Stimulated activated CD4-positive, alpha-beta T cell treated with anti-CD3 and anti-CD28 coated beads, Interleukin-15, amount 100 ng/mL, for 24 hours (primary cell): ENCODE measurements around the gene LDLRAP1.
"Not testable (repeated sequence)": the region's sequence is repeated elsewhere in the genome, so short reads cannot be mapped to it uniquely, and the experiment has no call there.

ENCODE experiments used
- DNase-seq: peaks from one replicate; pipeline ENCODE4 v3.0.0-alpha.2; 2020

Gene LDLRAP1, protein sequence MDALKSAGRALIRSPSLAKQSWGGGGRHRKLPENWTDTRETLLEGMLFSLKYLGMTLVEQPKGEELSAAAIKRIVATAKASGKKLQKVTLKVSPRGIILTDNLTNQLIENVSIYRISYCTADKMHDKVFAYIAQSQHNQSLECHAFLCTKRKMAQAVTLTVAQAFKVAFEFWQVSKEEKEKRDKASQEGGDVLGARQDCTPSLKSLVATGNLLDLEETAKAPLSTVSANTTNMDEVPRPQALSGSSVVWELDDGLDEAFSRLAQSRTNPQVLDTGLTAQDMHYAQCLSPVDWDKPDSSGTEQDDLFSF

DNA sequence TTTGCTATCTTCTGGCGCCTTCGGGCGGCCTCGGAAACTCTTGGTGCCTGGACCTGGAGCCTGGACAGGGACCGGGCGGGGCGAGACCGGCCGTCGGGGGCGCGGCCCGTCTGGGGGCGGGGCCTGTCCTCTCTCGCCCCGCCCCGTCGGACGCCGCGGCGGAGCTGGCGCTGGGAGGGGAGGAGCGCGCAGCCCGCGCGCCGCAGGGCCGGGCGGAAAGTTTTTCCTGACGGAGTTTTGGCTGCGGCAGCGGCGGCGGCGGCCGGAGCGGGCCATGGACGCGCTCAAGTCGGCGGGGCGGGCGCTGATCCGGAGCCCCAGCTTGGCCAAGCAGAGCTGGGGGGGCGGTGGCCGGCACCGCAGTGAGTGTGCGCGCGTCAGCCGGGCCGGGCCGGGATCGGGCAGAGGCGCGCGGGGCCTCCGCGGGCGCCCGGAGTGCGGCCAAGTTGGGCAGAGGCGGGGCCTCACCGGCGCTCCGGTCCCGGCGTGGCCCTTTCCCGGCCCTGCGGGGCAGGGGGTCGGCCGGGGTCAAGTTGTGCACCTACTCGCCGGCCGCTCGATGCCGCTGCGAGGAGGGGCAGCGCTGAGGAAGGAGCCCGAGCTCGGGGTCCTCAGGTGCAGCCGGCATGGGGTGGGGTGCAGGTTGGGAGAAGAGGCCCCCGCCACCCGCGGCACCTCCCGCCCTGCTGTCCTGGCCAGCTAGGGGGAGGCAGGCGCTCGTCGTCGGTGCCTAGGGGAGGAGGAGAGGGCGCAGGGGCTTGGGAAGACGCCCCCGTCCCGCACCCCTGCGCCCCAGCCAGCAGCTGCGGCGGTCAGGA lies at the start of gene LDLRAP1:
Gene LDLRAP1 (plus strand): TSS at position 182 of the 818 bp plus-strand sequence. CDS start 93 bp downstream, at position 275.
- DNase-seq, result peak; percentile 77

DNA sequence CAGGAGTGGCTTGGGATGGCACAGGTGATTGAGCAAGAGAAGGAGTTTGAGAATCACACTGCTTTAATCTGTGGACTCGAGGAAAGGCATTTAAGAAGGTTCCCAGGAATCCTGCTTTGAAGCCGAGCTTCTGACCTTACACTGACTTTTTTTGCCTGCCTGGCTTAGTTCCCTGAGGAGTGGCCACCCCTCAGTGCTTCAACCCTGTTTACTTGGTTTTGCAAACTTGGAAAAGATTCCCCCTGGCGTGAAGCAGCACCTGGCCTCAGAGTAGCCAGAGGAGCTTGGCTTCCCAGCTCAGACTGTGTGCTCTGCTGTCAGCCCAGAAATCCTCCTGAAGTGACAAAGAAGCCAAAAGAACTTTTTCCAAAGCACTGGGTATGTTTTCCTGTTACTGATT lies 48.5 kb upstream of the LDLRAP1 start:
- no peak for DNase-seq

DNA sequence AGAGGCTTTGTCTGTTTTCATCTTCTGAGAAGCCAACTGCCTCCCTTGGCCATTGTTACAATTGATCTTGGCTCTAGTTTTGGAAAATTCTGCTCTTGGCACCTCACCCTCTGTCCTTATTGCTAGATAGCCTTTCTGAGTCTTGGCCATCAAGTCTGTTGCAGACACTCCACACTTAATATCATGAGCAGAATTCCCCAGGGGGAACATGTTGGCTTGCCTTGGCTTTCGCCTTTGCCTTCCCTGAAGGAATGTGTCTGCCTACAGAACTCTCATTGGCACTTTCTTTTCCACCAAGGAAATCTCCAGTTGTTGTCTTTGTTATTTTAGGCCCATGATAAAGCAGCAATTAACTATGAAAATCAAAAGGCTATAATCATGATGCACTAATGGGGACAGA lies 42.7 kb upstream of the LDLRAP1 start:
- no peak for DNase-seq

DNA sequence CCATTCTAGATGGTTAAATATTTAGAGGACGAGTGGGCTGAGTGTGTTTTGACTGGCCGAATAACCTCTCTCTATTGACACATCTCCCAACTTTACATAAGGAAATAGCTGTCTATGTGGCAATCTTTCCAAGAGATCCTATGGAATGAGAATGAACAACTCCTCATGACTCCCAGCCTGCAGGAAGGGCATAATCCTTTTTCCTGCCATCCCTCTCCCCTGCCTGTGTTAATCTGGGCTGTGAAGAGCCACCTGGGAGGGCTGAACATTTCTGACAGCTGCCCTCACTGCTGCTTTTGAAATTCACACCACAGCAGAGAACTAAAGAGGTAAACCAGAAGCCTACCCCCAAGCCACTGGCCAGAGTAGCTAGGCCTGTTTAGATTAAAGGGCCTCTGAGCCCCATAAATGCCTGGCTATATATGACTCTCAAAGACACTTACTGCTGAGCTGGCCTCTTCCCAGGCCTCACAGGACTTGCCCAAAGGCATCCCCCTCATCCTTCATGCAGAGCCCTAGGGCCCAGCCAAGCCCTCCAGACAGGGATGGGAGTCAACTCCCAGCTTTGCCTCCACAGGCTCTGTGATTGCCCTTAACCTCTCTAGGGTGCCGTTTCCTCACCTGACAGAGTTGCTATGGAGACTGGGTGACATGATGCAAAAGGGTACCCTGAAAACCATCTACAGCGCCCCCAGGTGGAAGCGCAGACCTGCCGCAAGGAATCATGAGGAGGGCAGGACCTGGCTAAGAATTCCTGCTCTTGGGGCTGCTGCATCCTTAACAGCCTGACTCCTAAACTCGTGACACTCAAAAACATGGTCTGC lies 42.0 kb upstream of the LDLRAP1 start:
- DNase-seq, result peak; percentile 29

DNA sequence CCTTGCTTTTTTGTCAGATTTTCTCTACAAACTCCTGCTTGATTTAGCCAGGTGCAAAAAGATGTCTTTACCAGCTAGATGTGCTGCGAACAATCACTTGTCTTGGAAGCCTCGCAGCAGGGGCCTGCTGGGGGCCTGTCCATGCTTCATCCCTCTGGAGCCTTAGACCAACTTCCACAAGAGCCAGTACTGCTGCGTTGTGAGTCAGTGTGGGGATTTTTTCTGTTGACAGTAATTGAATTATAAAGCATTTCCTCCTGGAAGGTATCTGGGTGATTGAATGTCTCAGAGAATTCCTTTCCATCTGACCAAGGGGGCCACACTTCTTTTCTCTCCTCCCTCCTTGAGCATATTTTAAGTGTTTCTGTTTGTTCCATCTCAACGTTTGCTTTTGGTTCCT lies 40.4 kb upstream of the LDLRAP1 start:
- no peak for DNase-seq

DNA sequence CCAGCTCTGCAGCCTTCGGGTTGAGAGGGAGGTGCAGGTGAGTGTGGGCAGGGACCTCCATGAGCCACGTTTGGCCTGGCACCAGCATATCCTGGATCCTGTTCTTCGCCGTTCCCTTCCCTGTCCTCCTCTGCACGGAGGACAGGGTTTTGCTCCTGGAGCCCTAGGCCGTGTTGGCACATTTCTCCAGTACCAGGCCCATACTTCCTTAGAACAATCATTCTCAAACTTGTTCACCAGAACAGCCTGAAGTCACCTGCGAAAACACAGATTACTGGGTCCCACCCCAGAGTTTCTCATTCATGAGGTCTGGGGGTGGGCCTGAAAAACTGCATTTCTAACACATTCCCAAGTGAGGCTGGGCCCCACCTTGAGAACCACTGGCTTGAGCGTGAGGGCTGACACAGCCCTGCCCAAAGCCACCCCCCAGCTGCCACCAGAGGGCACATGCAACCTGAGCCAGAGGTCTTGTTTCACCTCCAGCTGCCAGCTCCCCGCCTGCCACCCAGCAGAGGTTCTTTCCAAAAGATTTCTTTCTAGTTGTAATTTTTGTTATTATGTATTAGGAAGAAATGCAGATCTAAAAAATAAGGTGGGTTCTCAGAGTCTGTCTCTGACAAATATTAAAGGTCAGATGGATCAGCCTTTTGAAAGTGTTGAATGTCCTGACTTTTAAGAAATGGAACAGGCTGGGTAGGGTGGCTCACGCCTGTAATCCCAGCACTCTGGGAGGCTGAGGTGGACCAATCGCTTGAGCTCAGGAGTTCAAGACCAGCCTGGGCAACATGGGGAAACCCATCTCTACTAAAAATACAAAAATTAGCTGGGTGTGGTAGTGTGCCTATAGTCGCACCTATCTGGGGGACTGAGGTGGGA lies 39.6 kb upstream of the LDLRAP1 start:
- peak; percentile 75 for DNase-seq

DNA sequence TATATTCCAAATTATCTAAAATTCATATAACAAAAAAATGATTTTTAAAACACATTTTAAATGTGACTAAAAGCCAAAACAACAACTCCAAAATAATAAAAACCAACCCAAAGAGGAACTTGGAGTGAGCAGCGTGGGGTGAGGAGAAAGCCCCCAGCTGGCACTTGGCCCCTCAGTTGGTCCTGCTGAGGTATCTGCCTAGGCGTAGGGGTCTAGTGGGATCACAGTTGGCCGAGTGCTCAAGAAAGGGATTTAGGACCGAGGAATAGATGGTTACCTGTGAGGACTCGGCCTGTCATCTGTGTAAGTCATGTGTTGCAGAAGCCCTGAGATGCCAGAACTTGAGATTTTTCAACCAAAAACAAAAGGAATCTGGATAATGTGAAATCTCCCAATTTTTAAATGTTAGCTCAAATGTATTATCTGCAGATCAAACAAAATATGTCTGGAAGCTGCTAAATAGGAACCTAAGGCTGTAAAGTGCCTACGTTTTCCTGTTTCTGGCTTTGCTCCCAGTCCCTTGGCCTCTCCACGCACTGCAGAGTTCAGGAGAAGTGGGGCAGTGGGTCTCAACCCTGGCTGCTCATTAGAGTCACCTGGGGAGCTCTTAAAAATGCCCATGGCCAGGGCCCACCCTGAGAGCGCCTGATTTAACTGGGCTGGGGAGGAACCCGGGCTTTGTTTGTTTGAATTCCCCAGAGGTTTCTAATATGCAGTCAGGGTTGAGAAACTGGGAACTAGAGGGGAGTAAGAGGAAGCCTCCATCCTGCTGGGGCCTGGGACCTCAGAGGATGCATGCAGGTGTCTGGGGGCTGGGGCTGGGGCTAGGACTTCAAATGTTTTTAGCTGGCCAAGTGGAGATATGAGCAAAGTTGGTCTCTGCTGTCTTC lies 38.5 kb upstream of the LDLRAP1 start:
- DNase-seq, result no peak

DNA sequence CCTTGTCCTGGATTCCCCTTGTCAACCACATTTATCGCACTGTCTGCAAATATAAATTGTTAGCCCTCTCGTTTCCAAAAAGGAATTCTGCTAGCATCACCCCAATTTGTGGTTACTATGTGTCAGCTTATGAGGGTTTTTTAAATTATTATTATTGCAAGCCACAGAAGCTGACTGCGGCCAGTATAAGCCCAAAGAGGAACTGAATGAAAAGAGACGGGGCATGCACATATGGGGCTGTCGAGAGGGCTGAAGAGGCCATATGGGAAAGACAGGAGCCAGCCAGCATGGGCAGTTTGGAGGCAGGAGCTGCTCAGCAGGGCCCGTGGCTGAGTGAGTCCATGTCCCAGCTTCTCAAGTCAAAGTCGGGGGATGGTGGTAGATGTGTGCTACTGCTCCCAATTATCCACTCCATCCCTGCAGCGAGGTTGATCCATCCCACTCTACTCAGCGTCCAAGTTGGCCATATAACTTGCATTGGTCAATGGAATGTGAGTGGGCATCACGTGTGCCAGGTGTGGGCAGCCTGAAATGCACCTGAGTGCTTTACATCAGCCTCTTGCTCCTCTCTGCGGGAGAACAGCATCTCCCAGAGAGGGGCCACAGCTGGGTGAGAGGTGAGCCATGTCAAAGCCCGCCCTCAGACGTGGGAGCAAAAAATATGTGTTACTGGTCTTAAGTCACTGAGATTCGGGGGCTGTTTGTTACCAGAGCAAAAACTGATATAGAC lies 37.6 kb upstream of the LDLRAP1 start:
- no peak for DNase-seq

DNA sequence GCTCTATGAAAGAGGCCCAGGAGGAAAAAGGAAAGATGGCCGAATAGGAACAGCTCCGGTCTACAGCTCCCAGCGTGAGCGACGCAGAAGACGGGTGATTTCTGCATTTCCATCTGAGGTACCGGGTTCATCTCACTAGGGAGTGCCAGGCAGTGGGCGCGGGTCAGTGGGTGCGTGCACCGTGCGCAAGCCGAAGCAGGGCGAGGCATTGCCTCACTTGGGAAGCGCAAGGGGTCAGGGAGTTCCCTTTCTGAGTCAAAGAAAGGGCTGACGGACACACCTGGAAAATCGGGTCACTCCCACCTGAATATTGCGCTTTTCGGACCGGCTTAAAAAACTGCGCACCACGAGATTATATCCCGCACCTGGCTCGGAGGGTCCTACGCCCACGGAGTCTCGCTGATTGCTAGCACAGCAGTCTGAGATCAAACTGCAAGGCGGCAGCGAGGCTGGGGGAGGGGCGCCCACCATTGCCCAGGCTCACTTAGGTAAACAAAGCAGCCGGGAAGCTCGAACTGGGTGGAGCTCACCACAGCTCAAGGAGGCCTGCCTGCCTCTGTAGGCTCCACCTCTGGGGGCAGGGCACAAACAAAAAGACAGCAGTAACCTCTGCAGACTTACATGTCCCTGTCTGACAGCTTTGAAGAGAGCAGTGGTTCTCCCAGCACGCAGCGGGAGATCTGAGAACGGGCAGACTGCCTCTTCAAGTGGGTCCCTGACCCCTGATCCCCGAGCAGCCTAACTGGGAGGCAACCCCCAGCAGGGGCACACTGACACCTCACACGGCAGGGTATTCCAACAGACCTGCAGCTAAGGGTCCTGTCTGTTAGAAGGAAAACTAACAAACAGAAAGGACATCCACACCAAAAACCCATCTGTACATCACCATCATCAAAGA lies 36.6 kb upstream of the LDLRAP1 start:
- not testable (repeated sequence) for DNase-seq

DNA sequence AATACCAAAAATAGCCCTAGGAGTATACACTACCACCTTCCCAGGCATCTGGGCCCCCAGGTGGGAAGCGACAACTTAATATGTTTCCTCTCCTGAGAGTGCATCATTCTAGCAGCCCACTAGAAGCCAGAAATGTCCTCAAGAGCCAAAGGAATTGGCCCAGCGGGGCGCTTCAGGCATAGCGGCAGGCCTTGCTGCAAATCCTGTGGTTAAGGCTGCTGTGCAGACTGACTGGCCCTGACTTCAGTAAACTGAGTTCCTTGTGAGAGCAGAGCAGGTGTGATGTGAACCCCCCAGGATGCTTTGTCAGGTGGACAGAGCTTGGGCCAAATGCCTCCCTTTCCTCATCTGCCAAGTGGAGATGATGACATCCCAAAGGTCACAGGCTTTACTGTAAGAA lies 29.7 kb upstream of the LDLRAP1 start:
- DNase-seq, result no peak

DNA sequence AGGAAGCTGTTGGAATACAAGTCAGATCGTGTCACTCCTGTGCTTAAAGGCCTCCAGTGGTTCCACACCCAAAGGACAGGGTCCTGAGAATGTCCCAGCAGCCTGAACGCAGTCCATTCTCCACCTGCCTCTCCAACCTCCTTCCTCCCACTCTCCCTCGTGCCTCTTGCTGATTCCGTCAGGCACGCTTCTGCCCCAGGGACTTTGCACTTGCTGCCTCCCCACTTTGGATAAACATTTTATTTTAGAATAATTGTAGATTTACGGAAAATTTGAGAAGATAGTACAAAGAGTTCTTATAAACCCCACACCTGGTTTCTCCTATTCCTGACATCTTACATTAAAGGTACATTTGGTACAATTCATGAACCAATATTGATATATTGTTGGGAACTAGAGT lies 28.4 kb upstream of the LDLRAP1 start:
- DNase-seq, result no peak

DNA sequence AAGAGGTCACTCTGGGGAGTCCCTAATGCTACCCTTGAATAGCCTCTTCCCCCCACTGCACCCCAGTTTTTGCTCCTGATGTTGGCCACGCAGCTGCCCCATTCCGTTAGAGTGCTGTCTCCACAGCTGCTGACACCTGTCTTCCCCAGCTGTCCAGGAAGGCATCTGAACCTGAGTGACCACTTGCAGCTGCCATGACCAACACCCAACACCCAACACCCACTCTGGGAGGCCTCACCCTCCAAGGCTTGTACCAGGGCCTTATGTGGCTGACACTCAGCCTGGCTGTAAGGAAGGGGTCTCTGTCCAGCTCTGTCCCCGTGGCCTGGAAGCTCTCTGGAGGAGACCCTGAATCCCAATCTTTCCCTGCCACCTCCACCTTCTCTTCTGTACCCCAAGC lies 26.7 kb upstream of the LDLRAP1 start:
- DNase-seq, result no peak

DNA sequence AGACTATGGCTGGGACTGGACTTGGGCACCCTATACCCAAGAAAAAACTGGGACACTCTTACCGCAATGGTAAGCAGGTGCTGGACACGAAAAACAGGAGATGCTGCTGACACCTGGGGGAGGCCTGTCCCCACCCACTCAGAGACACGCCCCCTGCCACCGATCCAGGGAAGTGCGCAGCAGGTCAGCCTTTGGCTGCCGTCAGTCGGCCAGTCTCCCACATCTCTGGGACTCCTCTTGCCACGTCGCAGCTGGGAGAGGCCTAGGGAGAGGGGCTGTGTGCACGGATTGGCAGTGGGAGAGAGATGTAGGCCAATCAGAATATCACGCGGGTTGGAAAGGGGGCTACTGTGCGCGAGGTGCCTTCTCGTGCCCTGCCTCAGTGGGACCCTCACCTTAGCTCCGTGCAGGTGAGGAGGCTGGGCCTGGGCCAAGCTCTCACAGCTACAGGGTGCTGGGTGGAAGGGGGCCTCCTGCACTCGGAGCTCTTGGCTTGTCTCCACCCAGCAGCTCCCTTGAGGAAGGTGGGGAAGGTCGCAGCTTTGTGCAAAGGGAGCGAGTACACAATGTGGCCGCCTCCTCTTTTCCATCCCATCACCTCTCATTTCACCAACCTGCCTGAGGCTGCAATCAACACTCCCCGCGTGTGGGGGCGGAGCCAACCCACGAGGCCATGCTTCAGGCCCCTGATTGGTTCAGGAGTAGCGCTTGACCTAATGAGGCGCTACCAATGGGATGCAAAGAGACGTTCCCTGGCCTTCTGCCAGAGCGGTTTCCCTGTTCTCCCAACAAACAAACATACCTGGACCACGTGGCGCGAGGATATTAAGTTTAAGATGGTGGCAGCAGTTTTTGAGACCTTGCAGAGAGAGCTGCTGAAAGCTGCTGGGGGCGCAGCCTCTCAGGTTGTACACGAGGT lies 25.7 kb upstream of the LDLRAP1 start:
- DNase-seq, result no peak

DNA sequence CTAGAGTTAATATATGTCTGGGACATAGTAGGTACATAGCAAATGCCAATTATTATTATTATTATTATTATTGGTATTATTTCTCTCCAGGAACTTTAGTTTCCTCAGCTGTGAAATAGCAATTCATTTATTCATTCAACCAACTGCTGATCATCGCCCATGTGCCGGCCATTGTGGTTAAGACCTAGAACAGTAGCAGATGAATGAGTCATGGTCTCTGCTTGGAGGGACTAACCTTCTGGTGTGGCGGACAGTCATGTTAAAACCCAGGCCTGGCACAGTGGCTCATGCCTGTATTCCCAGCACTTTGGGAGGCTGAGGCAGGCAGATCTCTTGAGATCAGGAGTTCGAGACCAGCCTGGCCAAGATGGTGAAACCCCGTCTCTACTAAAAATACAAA lies 23.8 kb upstream of the LDLRAP1 start:
- no peak for DNase-seq

DNA sequence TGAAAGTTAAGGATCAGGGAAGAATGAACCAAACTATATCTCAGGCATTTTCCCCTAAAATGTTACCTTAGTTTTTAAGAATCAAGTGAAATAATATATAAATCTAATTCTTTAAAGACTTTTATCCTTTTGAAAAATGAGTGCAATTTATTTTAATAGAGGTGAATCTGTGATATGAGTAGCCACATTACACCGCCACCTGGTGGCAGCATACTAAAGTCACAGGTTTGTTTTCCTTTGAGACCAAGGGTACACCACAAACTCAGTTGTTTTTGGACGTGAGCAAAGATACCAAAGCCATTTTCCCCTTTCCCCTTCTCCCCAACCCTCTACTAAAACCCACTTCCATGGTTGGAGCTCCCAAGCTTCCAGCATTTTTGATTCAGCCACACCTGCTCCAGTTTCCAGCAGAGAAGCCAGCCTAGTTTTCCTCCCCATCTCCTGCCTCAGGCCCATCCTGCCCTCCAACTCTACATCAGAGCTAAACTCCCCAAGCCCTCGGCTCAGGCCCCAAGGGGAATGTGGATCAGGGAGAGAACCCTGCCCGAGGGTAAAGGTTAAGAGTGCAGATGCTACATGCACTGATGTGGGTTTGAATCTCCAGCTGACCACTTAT lies 22.9 kb upstream of the LDLRAP1 start:
- peak; percentile 81 for DNase-seq

DNA sequence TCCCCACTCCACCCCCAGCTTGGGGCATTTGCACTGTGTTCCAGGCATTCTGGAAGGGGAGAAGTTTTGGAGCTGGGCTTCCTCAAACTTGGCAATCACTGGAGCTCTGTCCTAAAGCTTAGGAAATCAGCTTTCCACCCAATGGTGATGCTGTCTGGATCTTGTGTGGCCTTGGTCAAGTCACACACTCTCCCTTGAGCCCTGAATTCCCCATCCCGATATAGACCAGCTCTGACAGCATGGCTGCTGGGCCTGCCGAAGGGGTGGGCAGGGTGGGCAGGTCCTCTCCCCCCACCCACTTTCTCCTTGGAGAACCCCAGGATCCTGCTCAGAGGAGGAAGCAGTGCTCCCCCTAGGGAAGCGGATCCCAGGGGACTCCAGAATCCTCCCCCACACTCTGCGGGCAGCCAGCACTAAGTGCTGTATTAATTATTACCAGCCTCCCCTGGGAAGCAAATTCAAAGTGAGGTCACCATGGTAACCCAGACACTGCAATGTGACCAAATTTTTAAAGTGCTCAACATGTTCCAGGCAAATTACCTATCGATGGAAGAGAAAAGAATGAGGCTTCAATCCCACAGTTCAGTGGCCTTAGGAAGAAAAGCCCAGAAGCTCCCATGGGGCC lies 21.3 kb upstream of the LDLRAP1 start:
- no peak for DNase-seq

DNA sequence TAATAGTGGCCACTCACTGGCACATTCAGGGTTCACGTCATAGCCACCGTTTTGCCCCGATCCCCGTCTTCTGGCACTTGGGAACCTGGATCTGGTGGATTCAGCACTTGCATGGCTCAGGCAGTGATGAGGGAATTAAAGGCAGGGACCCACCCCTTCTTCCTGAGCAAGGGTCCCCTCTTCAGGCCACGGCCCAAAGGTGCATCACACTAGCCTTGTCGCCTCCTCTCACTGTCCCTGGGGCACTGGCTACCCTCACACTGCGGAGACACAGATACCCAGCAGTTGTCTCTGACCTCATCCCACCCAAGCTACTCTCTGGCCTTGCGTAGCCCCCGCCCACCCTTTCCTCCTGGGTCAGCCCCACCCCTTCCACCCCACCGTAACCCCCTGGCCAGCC lies 19.9 kb upstream of the LDLRAP1 start:
- DNase-seq, result no peak
